HEK293 (cell line): ENCODE measurements around the gene WFS1.

Source experiments
- CTCF ChIA-PET: fragments of 350-600 bp; formaldehyde crosslinking; extraction: SDS; loops from one replicate; lab custom pipeline; 2021; ENCODE audit warnings: antibody characterized with exemption; lab: Yijun Ruan, JAX
- POLR2A ChIA-PET: fragments of 300-600 bp; formaldehyde crosslinking; extraction: SDS; loops from one replicate; lab custom pipeline; 2020; ENCODE audit warnings: antibody characterized with exemption, inconsistent platforms; lab: Yijun Ruan, JAX
- H3K27ac ChIP-seq: fragments of 200-500 bp; sonication (Bioruptor generic); 2 replicates; pipeline ENCODE4 v1.5.1; 2014; ENCODE audit warnings: low read depth, low read length, control low read depth, inconsistent platforms; ENCODE audit errors: extremely low read depth
- H3K36me3 ChIP-seq, 2 experiments: fragments of 200-500 bp in 1 of 2; sonication (Bioruptor generic) in 1 of 2; 1 replicate in 1 of 2; 2 replicates in 1 of 2; pipeline ENCODE4 v1.5.1; 2014 to 2017; ENCODE audit warnings: inconsistent platforms in 2 of 2, low read length in 2 of 2; ENCODE audit not compliant: control insufficient read depth in 2 of 2, insufficient read depth in 1 of 2
- H3K4me1 ChIP-seq: fragments of 200-500 bp; sonication (Bioruptor generic); 2 replicates; pipeline ENCODE4 v1.5.1; 2014; ENCODE audit warnings: mild to moderate bottlenecking, low read length, inconsistent platforms; ENCODE audit not compliant: control insufficient read depth, insufficient read depth
- H3K4me3 ChIP-seq: 2 replicates; pipeline ENCODE4 v1.5.1; 2011; ENCODE audit warnings: low read depth, mild to moderate bottlenecking, control low read depth, low read length, moderate library complexity
- H3K9me3 ChIP-seq: fragments of 200-500 bp; sonication (Bioruptor generic); 2 replicates; pipeline ENCODE4 v1.5.1; 2014; ENCODE audit warnings: low read depth, low read length, inconsistent platforms; ENCODE audit not compliant: control insufficient read depth, insufficient read depth
- HOXD13 ChIP-seq: sonication (generic); formaldehyde crosslinking; IDR thresholded peaks from 2 replicates; pipeline ENCODE4 v1.8.0; 2022; ENCODE audit warnings: missing genetic modification reagents, borderline replicate concordance
- PRDM4 ChIP-seq: fragments of 450-650 bp; formaldehyde crosslinking; IDR thresholded peaks from 2 replicates; pipeline ENCODE4 v1.5.1; 2017; ENCODE audit warnings: missing biosample characterization, missing genetic modification characterization
- REST ChIP-seq: fragments of 450-650 bp; formaldehyde crosslinking; IDR thresholded peaks from 2 replicates; pipeline ENCODE4 v1.5.1; 2016; ENCODE audit warnings: missing biosample characterization, missing genetic modification characterization
- SP2 ChIP-seq: fragments of 450-650 bp; formaldehyde crosslinking; IDR thresholded peaks from 2 replicates; pipeline ENCODE4 v1.5.1; 2016; ENCODE audit warnings: missing biosample characterization, missing genetic modification characterization
- SP7 ChIP-seq: fragments of 450-650 bp; formaldehyde crosslinking; IDR thresholded peaks from 2 replicates; pipeline ENCODE4 v1.5.1; 2016; ENCODE audit warnings: missing biosample characterization, missing genetic modification characterization
- YY1 ChIP-seq: fragments of 450-650 bp; formaldehyde crosslinking; IDR thresholded peaks from 2 replicates; pipeline ENCODE4 v1.5.1; 2018; ENCODE audit warnings: missing biosample characterization, missing genetic modification characterization
- YY2 ChIP-seq: fragments of 450-650 bp; formaldehyde crosslinking; IDR thresholded peaks from 2 replicates; pipeline ENCODE4 v1.5.1; 2016; ENCODE audit warnings: missing biosample characterization, missing genetic modification characterization
- ZBTB11 ChIP-seq: fragments of 450-650 bp; formaldehyde crosslinking; conservative IDR thresholded peaks from 2 replicates; pipeline ENCODE4 v1.5.1; 2016; ENCODE audit warnings: low read depth, missing biosample characterization, missing genetic modification characterization
- ZNF121 ChIP-seq: fragments of 450-650 bp; formaldehyde crosslinking; IDR thresholded peaks from 2 replicates; pipeline ENCODE4 v1.5.1; 2016; ENCODE audit warnings: missing biosample characterization, missing genetic modification characterization
- ZNF202 ChIP-seq: fragments of 450-650 bp; formaldehyde crosslinking; IDR thresholded peaks from 2 replicates; pipeline ENCODE4 v1.5.1; 2016; ENCODE audit warnings: missing biosample characterization, missing genetic modification characterization, borderline replicate concordance
- ZNF211 ChIP-seq: fragments of 450-650 bp; formaldehyde crosslinking; IDR thresholded peaks from 2 replicates; pipeline ENCODE4 v1.5.1; 2016; ENCODE audit warnings: low read depth, missing biosample characterization, missing genetic modification characterization
- ZNF221 ChIP-seq: fragments of 450-650 bp; formaldehyde crosslinking; IDR thresholded peaks from 2 replicates; pipeline ENCODE4 v1.5.1; 2017; ENCODE audit warnings: missing biosample characterization, missing genetic modification characterization, borderline replicate concordance
- ZNF341 ChIP-seq: fragments of 450-650 bp; formaldehyde crosslinking; IDR thresholded peaks from 2 replicates; pipeline ENCODE4; 2016; ENCODE audit warnings: low read depth, missing biosample characterization, missing genetic modification characterization
- ZNF366 ChIP-seq: fragments of 450-650 bp; formaldehyde crosslinking; conservative IDR thresholded peaks from 2 replicates; pipeline ENCODE4 v1.5.1; 2016; ENCODE audit warnings: missing biosample characterization, missing genetic modification characterization
- ZNF416 ChIP-seq: fragments of 450-650 bp; formaldehyde crosslinking; IDR thresholded peaks from 2 replicates; pipeline ENCODE4 v1.5.1; 2016; ENCODE audit warnings: missing biosample characterization, missing genetic modification characterization
- ZNF544 ChIP-seq: fragments of 450-650 bp; formaldehyde crosslinking; IDR thresholded peaks from 2 replicates; pipeline ENCODE4 v1.5.0; 2017; ENCODE audit warnings: missing biosample characterization, missing genetic modification characterization
- ZNF548 ChIP-seq: fragments of 450-650 bp; formaldehyde crosslinking; IDR thresholded peaks from 2 replicates; pipeline ENCODE4 v1.5.1; 2016; ENCODE audit warnings: missing biosample characterization, missing genetic modification characterization
- ZNF555 ChIP-seq: fragments of 450-650 bp; formaldehyde crosslinking; conservative IDR thresholded peaks from 2 replicates; pipeline ENCODE4 v1.5.1; 2017; ENCODE audit warnings: missing biosample characterization, mild to moderate bottlenecking, missing genetic modification characterization, inconsistent platforms
- ZNF558 ChIP-seq: fragments of 450-650 bp; formaldehyde crosslinking; IDR thresholded peaks from 2 replicates; pipeline ENCODE4 v1.5.1; 2016; ENCODE audit warnings: missing biosample characterization, missing genetic modification characterization
- ZNF580 ChIP-seq: fragments of 450-650 bp; formaldehyde crosslinking; IDR thresholded peaks from 2 replicates; pipeline ENCODE4 v1.5.1; 2016; ENCODE audit warnings: missing biosample characterization, missing genetic modification characterization
- ZNF596 ChIP-seq: fragments of 450-650 bp; IDR thresholded peaks from 2 replicates; pipeline ENCODE4 v1.5.0; 2018; ENCODE audit warnings: missing biosample characterization, mild to moderate bottlenecking, missing genetic modification characterization, moderate library complexity
- ZNF660 ChIP-seq: fragments of 450-650 bp; IDR thresholded peaks from 2 replicates; pipeline ENCODE4 v1.5.1; 2018; ENCODE audit warnings: missing biosample characterization, mild to moderate bottlenecking, missing genetic modification characterization
- ZNF692 ChIP-seq: fragments of 450-650 bp; formaldehyde crosslinking; IDR thresholded peaks from 2 replicates; pipeline ENCODE4 v1.5.1; 2016; ENCODE audit warnings: missing biosample characterization, missing genetic modification characterization
- ZNF701 ChIP-seq: fragments of 450-650 bp; formaldehyde crosslinking; IDR thresholded peaks from 2 replicates; pipeline ENCODE4 v1.5.1; 2016; ENCODE audit warnings: missing biosample characterization, missing genetic modification characterization
- ZNF791 ChIP-seq: fragments of 450-650 bp; formaldehyde crosslinking; IDR thresholded peaks from 2 replicates; pipeline ENCODE4 v1.5.1; 2016; ENCODE audit warnings: missing biosample characterization, missing genetic modification characterization

Gene WFS1

GRCh38 chr4:6332042-6332668 lies 62.5 kb downstream of the WFS1 start:
- H3K4me3 ChIP-seq, result no peak overlapping the region
- ChIA-PET POLR2A (no interaction called here), CTCF (interaction anchor here (0.6 to 11.3 kb wide), 15 partner anchors 11 to 563 kb away, joined by 3 to 203 read pairs (median 5); partner anchors contain the start of gene WFS1)
- no peaks in the 10 kb centered on the region for H3K4me1 ChIP-seq
- H3K36me3 ChIP-seq, result peaks cover 0 to 36% of the 10 kb centered on the region in 2 experiments; a peak in 1 of 3 replicates
- TF ChIP-seq ZNF660 (tag by site-specific recombination), result no peak
- TF ChIP-seq ZNF701 (tag by site-specific recombination), result no peak
- no peak for TF ChIP-seq ZNF202 (tag by site-specific recombination)
- TF ChIP-seq ZNF580 (tag by site-specific recombination), result no peak
- TF ChIP-seq ZNF544 (tag by site-specific recombination), result no peak
- no peak for TF ChIP-seq SP7
- no peak for TF ChIP-seq ZNF692 (tag by site-specific recombination)
- no peak for TF ChIP-seq REST (tag by site-specific recombination)
- TF ChIP-seq YY2 (tag by site-specific recombination), result no peak
- no peak for TF ChIP-seq ZNF558
- no peak for TF ChIP-seq YY1 (tag by site-specific recombination)
- no peak for TF ChIP-seq ZNF211
- no peak overlapping the region for H3K27ac ChIP-seq
- H3K9me3 ChIP-seq, result no peaks in the 10 kb centered on the region

- no peak overlapping the region for H3K4me3 ChIP-seq
- no peak overlapping the region for H3K27ac ChIP-seq
- no peaks in the 10 kb centered on the region for H3K4me1 ChIP-seq
- peaks cover 0 to 36% of the 10 kb centered on the region in 2 experiments; a peak in 1 of 3 replicates for H3K36me3 ChIP-seq
- CTCF ChIA-PET, result interaction anchor here (0.6 to 11.3 kb wide), 13 partner anchors 11 to 563 kb away, joined by 3 to 203 read pairs (median 6); partner anchors contain the start of gene WFS1
- POLR2A ChIA-PET, result no interaction called here
- H3K9me3 ChIP-seq, result no peaks in the 10 kb centered on the region
- no peak for TF ChIP-seq SP2
- TF ChIP-seq HOXD13 (CRISPR knock-in tag), result no peak
- TF ChIP-seq PRDM4 (tag by site-specific recombination), result no peak
- TF ChIP-seq ZNF555 (tag by site-specific recombination), result no peak
- TF ChIP-seq ZNF596 (tag by site-specific recombination), result no peak
- TF ChIP-seq ZNF548 (tag by site-specific recombination), result no peak
- TF ChIP-seq ZNF221 (tag by site-specific recombination), result no peak
- no peak for TF ChIP-seq ZBTB11 (tag by site-specific recombination)
- TF ChIP-seq ZNF341 (tag by site-specific recombination), result no peak
- no peak for TF ChIP-seq ZNF366 (tag by site-specific recombination)
- TF ChIP-seq ZNF121 (tag by site-specific recombination), result no peak
- no peak for TF ChIP-seq ZNF416 (tag by site-specific recombination)
- TF ChIP-seq ZNF791 (tag by site-specific recombination), result no peak
Measured at GRCh38 chr4:6332669-6333050, 63.0 kb downstream of the WFS1 start.
